ENCODE measurements around the gene FAN1. TPM values are rescaled to one million over a fixed set of nuclear protein-coding genes. Genes with fewer than 3 reads are reported as not detected.

FAN1 gene
- polyA plus RNA-seq, 1 of the 3 experiments (the other 2 are of a cell fraction) = 5.7 TPM

DNA sequence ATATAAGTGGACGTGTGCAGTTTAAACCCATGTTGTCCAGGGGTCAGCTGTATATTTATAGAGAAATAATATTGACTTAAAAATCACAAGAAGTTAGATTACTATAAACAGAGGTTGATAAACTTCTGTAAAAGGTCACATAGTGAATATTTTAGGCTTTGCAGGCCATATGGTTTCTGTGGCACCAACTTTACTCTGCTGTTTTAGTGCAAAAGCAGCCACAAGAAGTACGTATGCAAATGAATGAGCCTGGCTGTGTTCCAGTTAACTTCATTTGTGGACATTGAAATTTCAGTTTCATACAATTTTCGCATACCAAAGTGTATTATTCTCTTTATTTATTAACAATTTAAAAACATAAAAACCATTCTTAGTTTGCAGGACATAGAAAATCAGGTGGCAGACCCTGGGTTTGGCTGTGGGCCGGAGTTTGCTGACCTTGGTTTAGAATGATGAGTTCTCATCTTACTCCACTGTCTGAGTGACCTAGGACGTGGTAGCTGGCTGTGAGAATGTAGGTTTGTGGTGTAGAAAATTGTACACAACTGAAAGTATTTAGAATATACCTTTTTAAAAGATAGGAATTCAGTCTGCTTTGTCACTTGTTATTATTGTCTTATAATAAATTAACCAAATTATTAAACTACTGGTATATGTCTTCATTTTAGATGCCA is 16.3 kb downstream of the FAN1 start (continued):
- TF ChIP-seq, protein P1, sequence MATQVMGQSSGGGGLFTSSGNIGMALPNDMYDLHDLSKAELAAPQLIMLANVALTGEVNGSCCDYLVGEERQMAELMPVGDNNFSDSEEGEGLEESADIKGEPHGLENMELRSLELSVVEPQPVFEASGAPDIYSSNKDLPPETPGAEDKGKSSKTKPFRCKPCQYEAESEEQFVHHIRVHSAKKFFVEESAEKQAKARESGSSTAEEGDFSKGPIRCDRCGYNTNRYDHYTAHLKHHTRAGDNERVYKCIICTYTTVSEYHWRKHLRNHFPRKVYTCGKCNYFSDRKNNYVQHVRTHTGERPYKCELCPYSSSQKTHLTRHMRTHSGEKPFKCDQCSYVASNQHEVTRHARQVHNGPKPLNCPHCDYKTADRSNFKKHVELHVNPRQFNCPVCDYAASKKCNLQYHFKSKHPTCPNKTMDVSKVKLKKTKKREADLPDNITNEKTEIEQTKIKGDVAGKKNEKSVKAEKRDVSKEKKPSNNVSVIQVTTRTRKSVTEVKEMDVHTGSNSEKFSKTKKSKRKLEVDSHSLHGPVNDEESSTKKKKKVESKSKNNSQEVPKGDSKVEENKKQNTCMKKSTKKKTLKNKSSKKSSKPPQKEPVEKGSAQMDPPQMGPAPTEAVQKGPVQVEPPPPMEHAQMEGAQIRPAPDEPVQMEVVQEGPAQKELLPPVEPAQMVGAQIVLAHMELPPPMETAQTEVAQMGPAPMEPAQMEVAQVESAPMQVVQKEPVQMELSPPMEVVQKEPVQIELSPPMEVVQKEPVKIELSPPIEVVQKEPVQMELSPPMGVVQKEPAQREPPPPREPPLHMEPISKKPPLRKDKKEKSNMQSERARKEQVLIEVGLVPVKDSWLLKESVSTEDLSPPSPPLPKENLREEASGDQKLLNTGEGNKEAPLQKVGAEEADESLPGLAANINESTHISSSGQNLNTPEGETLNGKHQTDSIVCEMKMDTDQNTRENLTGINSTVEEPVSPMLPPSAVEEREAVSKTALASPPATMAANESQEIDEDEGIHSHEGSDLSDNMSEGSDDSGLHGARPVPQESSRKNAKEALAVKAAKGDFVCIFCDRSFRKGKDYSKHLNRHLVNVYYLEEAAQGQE (IDR thresholded peaks at IDR 0.05; ENCODE audit: low read depth, low read length) = no peak
- no peak for TF ChIP-seq FOXJ3 (CRISPR knock-in tag; IDR thresholded peaks at IDR 0.05)
- TF ChIP-seq, protein P2, sequence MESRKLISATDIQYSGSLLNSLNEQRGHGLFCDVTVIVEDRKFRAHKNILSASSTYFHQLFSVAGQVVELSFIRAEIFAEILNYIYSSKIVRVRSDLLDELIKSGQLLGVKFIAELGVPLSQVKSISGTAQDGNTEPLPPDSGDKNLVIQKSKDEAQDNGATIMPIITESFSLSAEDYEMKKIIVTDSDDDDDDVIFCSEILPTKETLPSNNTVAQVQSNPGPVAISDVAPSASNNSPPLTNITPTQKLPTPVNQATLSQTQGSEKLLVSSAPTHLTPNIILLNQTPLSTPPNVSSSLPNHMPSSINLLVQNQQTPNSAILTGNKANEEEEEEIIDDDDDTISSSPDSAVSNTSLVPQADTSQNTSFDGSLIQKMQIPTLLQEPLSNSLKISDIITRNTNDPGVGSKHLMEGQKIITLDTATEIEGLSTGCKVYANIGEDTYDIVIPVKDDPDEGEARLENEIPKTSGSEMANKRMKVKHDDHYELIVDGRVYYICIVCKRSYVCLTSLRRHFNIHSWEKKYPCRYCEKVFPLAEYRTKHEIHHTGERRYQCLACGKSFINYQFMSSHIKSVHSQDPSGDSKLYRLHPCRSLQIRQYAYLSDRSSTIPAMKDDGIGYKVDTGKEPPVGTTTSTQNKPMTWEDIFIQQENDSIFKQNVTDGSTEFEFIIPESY (IDR thresholded peaks at IDR 0.05; ENCODE audit: borderline replicate concordance, low read depth) = no peak
- TF ChIP-seq YY1 (IDR thresholded peaks at IDR 0.05; ENCODE audit: low read depth) = no peak
- no peak for TF ChIP-seq RCOR1 (IDR thresholded peaks at IDR 0.05; ENCODE audit: low read length)
- no peak for TF ChIP-seq EZH2phosphoT487 (IDR thresholded peaks at IDR 0.05; ENCODE audit: borderline replicate concordance, low read depth)

DNA sequence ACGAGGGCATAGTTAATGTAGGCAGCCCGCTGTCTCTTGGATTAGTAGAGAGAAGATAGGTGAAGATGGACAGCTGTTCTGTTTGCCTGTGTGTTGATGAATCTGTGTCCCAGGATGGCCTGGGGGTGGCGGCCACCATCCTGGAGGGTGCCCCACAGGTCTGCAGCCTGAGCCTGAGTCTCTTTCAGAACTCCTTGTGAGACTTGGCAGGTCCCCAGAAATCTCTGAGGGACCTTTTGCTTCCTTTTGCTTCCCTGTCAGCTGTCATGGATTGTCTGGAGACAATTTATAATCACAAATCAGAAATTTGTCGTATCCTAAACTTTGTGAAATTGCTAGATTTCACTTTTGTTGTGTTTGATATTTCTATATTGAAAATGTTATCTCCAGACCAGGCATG is 17.4 kb downstream of the FAN1 start:
- CTCF ChIA-PET = interaction anchor here (2.3 to 4.0 kb wide), 3 partner anchors 10 to 208 kb away, joined by 7 to 21 read pairs (median 9); partner anchors contain the start of gene FAN1
- no peaks in the 10 kb centered on the region for H4K20me1 ChIP-seq (ENCODE audit: insufficient read depth)
- H3K9me3 ChIP-seq = no peaks in the 10 kb centered on the region
- peak overlapping the region in 1 of 2 experiments; percentile 79; a peak in 2 of 4 replicates for H3K27ac ChIP-seq (ENCODE audit: low read depth in 2 of 2, low read length in 1 of 2)
- POLR2A ChIA-PET = no interaction called here
- peaks cover 45 to 66% of the 10 kb centered on the region in 2 experiments for H3K36me3 ChIP-seq (replicated peaks in 1 of 2; ENCODE audit: control insufficient read depth in 1 of 2, insufficient read depth in 2 of 2, low read length in 1 of 2)
- H3K4me1 ChIP-seq (ENCODE audit: control insufficient read depth in 1 of 2, insufficient read depth in 2 of 2, low read depth in 1 of 2, low read length in 1 of 2) = peaks cover 0 to 36% of the 10 kb centered on the region in 2 experiments; a peak in 2 of 4 replicates
- DNase-seq = no peak
- H3K9ac ChIP-seq = no peak overlapping the region
- no peaks in the 10 kb centered on the region for H3K79me2 ChIP-seq (ENCODE audit: insufficient read depth)
- H2AFZ ChIP-seq (ENCODE audit: low read depth) = no peak overlapping the region
- 91% methylated on average over 4 of the region's 4 CpGs for WGBS (ENCODE audit: low lambda C conversion rate)
- no peak overlapping the region for H3K4me3 ChIP-seq (ENCODE audit: low read depth in 2 of 2, low read length in 1 of 2)
- H3K9me2 ChIP-seq = no peaks in the 10 kb centered on the region
- no peaks in the 10 kb centered on the region for H3K27me3 ChIP-seq (ENCODE audit: insufficient read depth)
- no peak overlapping the region for H3K4me2 ChIP-seq
- no peaks in the 10 kb centered on the region for H3F3A ChIP-seq (replicated peaks; ENCODE audit: insufficient read depth)
- no peak for TF ChIP-seq ELF1 (IDR thresholded peaks at IDR 0.05)
- no peak for TF ChIP-seq JUND (IDR thresholded peaks at IDR 0.05)
- TF ChIP-seq RXRA (IDR thresholded peaks at IDR 0.05; ENCODE audit: borderline replicate concordance, low read depth) = no peak
- no peak for TF ChIP-seq TEAD4 (IDR thresholded peaks at IDR 0.05; ENCODE audit: borderline replicate concordance, insufficient read depth)
- no peak for TF ChIP-seq SMC3 (IDR thresholded peaks at IDR 0.05; ENCODE audit: low read depth, low read length)
- no peak for TF ChIP-seq RCOR1 (IDR thresholded peaks at IDR 0.05; ENCODE audit: low read length)
- TF ChIP-seq, protein P3, sequence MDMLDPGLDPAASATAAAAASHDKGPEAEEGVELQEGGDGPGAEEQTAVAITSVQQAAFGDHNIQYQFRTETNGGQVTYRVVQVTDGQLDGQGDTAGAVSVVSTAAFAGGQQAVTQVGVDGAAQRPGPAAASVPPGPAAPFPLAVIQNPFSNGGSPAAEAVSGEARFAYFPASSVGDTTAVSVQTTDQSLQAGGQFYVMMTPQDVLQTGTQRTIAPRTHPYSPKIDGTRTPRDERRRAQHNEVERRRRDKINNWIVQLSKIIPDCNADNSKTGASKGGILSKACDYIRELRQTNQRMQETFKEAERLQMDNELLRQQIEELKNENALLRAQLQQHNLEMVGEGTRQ (IDR thresholded peaks at IDR 0.05; ENCODE audit: borderline replicate concordance, low read depth, low read length) = no peak
- no peak for TF ChIP-seq RAD21 (IDR thresholded peaks at IDR 0.05; ENCODE audit: low read length)
- no peak for TF ChIP-seq EZH2phosphoT487 (IDR thresholded peaks at IDR 0.05; ENCODE audit: borderline replicate concordance, low read depth)
- TF ChIP-seq, protein P4, sequence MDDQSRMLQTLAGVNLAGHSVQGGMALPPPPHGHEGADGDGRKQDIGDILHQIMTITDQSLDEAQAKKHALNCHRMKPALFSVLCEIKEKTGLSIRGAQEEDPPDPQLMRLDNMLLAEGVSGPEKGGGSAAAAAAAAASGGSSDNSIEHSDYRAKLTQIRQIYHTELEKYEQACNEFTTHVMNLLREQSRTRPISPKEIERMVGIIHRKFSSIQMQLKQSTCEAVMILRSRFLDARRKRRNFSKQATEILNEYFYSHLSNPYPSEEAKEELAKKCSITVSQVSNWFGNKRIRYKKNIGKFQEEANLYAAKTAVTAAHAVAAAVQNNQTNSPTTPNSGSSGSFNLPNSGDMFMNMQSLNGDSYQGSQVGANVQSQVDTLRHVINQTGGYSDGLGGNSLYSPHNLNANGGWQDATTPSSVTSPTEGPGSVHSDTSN (IDR thresholded peaks at IDR 0.05) = no peak
- TF ChIP-seq NRF1 (IDR thresholded peaks at IDR 0.05; ENCODE audit: low read depth, low read length) = no peak
- TF ChIP-seq TAF1 (IDR thresholded peaks at IDR 0.05; ENCODE audit: borderline replicate concordance, low read depth, low read length) = no peak
- TF ChIP-seq FOXM1 (IDR thresholded peaks at IDR 0.05; ENCODE audit: low read depth) = no peak
- TF ChIP-seq FOSL2 (IDR thresholded peaks at IDR 0.05; ENCODE audit: borderline replicate concordance, low read depth) = no peak
- TF ChIP-seq MEF2A (IDR thresholded peaks at IDR 0.05; ENCODE audit: borderline replicate concordance, low read depth) = no peak
- no peak for TF ChIP-seq FOXJ3 (CRISPR knock-in tag; IDR thresholded peaks at IDR 0.05)
- TF ChIP-seq, protein P1 (IDR thresholded peaks at IDR 0.05; ENCODE audit: low read depth, low read length) = no peak
